Endothelial cell of umbilical vein (primary cell): ENCODE data around the gene MAPKAPK2. TPM values are rescaled to one million over a fixed set of nuclear protein-coding genes. Genes with fewer than 3 reads are reported as not detected.

Experiments
- BruUV-seq: library from RNA; stranded (reverse); fragments of 400-500 nt; replicated peaks from 2 replicates; lab custom pipeline; 2021; lab: Mats Ljungman, UMichigan
- CTCF ChIA-PET: fragments of 300-600, 350-600 bp; sonication (Branson Sonifier 250); formaldehyde crosslinking; loops from one replicate; lab custom pipeline; 2021; ENCODE audit warnings: antibody characterized with exemption, inconsistent platforms; lab: Charles Lee
- POLR2A ChIA-PET: fragments of 300-600, 350-600 bp; sonication (Branson Sonifier 250); formaldehyde crosslinking; loops from one replicate; lab custom pipeline; 2021; ENCODE audit warnings: antibody characterized with exemption, inconsistent platforms; lab: Charles Lee
- DNase-seq: peaks from one replicate; pipeline ENCODE4 v3.0.0-alpha.2; 2011; ENCODE audit warnings: low read depth, low spot score
- FAIRE-seq: peaks from 2 replicates; lab custom pipeline; 2011; peaks lifted over from hg19 to GRCh38; lab: Jason Lieb, UNC
- H2AFZ ChIP-seq: 2 replicates; pipeline ENCODE4 v1.6.0; 2012; ENCODE audit warnings: low read depth, low read length, control low read depth, inconsistent platforms
- H3K27ac ChIP-seq: 2 replicates; pipeline ENCODE4 v1.5.1; 2011; ENCODE audit warnings: low read depth, mild to moderate bottlenecking, control low read depth, low read length, moderate library complexity; ENCODE audit not compliant: insufficient read depth
- H3K27me3 ChIP-seq, 2 experiments: 2 replicates each; pipeline versions ENCODE4 v1.6.0 to v1.6.1; 2011; ENCODE audit warnings: low read length in 2 of 2, mixed read lengths in 1 of 2; ENCODE audit not compliant: control insufficient read depth in 2 of 2, insufficient read depth in 2 of 2
- H3K36me3 ChIP-seq, 2 experiments: 2 replicates in 1 of 2; 3 replicates in 1 of 2; pipeline ENCODE4 v1.5.1; 2011; ENCODE audit warnings: low read length in 2 of 2, mild to moderate bottlenecking in 1 of 2, moderate library complexity in 1 of 2; ENCODE audit not compliant: control insufficient read depth in 2 of 2, insufficient read depth in 2 of 2; ENCODE audit errors: extremely low read depth in 1 of 2
- H3K4me1 ChIP-seq: 3 replicates; pipeline ENCODE4 v1.5.1; 2011; ENCODE audit warnings: mild to moderate bottlenecking, low read length; ENCODE audit not compliant: control insufficient read depth, insufficient read depth; ENCODE audit errors: extremely low read depth
- H3K4me2 ChIP-seq: 2 replicates; pipeline ENCODE4 v1.6.1; 2011; ENCODE audit warnings: low read length, control low read depth, mixed read lengths; ENCODE audit not compliant: insufficient read depth
- H3K4me3 ChIP-seq, 3 experiments: fragments of 200-600 bp in 1 of 3; sonication (generic), shearing (Covaris generic) in 1 of 3; replicated peaks in 1 of 3; 2 replicates each; pipeline ENCODE4 v1.5.1; 2011 to 2016; ENCODE audit warnings: control low read depth in 3 of 3, low read length in 3 of 3, mild to moderate bottlenecking in 2 of 3, inconsistent platforms in 1 of 3, low read depth in 1 of 3, moderate library complexity in 1 of 3; ENCODE audit not compliant: insufficient read depth in 1 of 3
- H3K79me2 ChIP-seq: 2 replicates; pipeline ENCODE4 v1.6.0; 2012; ENCODE audit warnings: low read length, inconsistent platforms; ENCODE audit not compliant: control insufficient read depth, insufficient read depth
- H3K9ac ChIP-seq: replicated peaks from 2 replicates; pipeline ENCODE3; 2011; ENCODE audit warnings: low read length, control low read depth; ENCODE audit not compliant: insufficient read depth; ENCODE audit errors: extremely low read depth
- H3K9me1 ChIP-seq: replicated peaks from 3 replicates; pipeline ENCODE4 v1.6.0; 2011; ENCODE audit warnings: mild to moderate bottlenecking, low read length; ENCODE audit not compliant: control insufficient read depth, insufficient read depth; ENCODE audit errors: extremely low read depth
- H3K9me3 ChIP-seq: replicated peaks from 2 replicates; pipeline ENCODE4 v1.5.1; 2012; ENCODE audit warnings: low read length, inconsistent platforms; ENCODE audit not compliant: control insufficient read depth, insufficient read depth
- H4K20me1 ChIP-seq: replicated peaks from 2 replicates; pipeline ENCODE3; 2011; ENCODE audit warnings: mild to moderate bottlenecking, low read length; ENCODE audit not compliant: control insufficient read depth, insufficient read depth; ENCODE audit errors: extremely low read depth
- CTCF ChIP-seq, 2 donors: IDR thresholded peaks; 1 replicate in 1 of 2; 2 replicates in 1 of 2; pipeline ENCODE4 v1.5.1; 2011; ENCODE audit warnings: low read length in 2 of 2, mild to moderate bottlenecking in 2 of 2, moderate library complexity in 2 of 2, control low read depth in 1 of 2, inconsistent platforms in 1 of 2, low read depth in 1 of 2; ENCODE audit not compliant: insufficient read depth in 1 of 2; ENCODE audit errors: extremely low read depth in 1 of 2
- EZH2 ChIP-seq: IDR thresholded peaks from 2 replicates; pipeline ENCODE4 v1.6.1; 2012; ENCODE audit warnings: borderline replicate concordance, low read depth, mild to moderate bottlenecking, moderate library complexity, low read length, inconsistent platforms; ENCODE audit not compliant: severe bottlenecking
- FOS ChIP-seq: IDR thresholded peaks from 2 replicates; pipeline ENCODE4 v1.6.1; 2011; ENCODE audit warnings: mild to moderate bottlenecking, low read length, moderate library complexity, borderline replicate concordance; ENCODE audit not compliant: insufficient read depth
- GATA2 ChIP-seq: IDR thresholded peaks from 2 replicates; pipeline ENCODE4 v1.7.0; 2011; ENCODE audit warnings: low read depth, mild to moderate bottlenecking, moderate library complexity, mixed read lengths, low read length; ENCODE audit not compliant: insufficient read length, insufficient read depth
- JUN ChIP-seq: IDR thresholded peaks from 2 replicates; pipeline ENCODE4 v1.6.1; 2011; ENCODE audit warnings: borderline replicate concordance, low read depth; ENCODE audit not compliant: insufficient read length, insufficient read depth
- MAX ChIP-seq: IDR thresholded peaks from 2 replicates; pipeline ENCODE4 v1.6.1; 2011; ENCODE audit not compliant: insufficient read depth, insufficient read length
- MYC ChIP-seq: IDR thresholded peaks from one replicate; pipeline ENCODE4 v1.6.1; 2011; ENCODE audit warnings: mild to moderate bottlenecking, low read depth, low read length
- POLR2A ChIP-seq: IDR thresholded peaks from 2 replicates; pipeline ENCODE4 v1.6.1; 2012; ENCODE audit warnings: low read depth, mild to moderate bottlenecking, control low read depth, low read length
- POLR2AphosphoS5 ChIP-seq: IDR thresholded peaks from 2 replicates; pipeline ENCODE4 v1.6.1; 2012; ENCODE audit warnings: low read depth, mild to moderate bottlenecking, control low read depth, low read length, moderate library complexity; ENCODE audit not compliant: insufficient read depth
- dilution Hi-C: fragments of 300-500 bp; cut with MboI; formaldehyde crosslinking; loops from one replicate; pipeline ENCODE4 v1.15.0; 2019; ENCODE audit warnings: low sequenced_read_pairs; ENCODE audit not compliant: extremely low pct_ligation_motif_present
- intact Hi-C: fragments of 100-400 bp; cut with micrococcal nuclease; formaldehyde crosslinking; loops from one replicate; pipeline ENCODE4 v1.10.0; 2022
- polyA plus RNA-seq, 4 experiments: library from polyadenylated mRNA; depleted of rRNA in 3 of 4; stranded (reverse) in 3 of 4; unstranded in 1 of 4; fragments of >200 nt; gene quantifications; 2 replicates each; pipeline versions ENCODE4 v1.2.1 to v1.2.3, GENCODE V29; 2011 to 2012; ENCODE audit warnings: missing spikeins in 1 of 4
- total RNA-seq: library from RNA; stranded (reverse); gene quantifications from 2 replicates; pipeline ENCODE4 v1.2.3, GENCODE V29; 2021

MAPKAPK2 gene
- total and polyA plus RNA-seq, 2 donors (not counting 3 experiments of a cell fraction or from before 2014, with no cell fraction given) = 52.9 to 69.1 TPM

GRCh38 chr1:206696812-206697585, 12.3 kb downstream of the MAPKAPK2 start:
- TF ChIP-seq POLR2AphosphoS5 = no peak
- Histone ChIP-seq H3K9me3 (no peaks in the 10 kb centered on the region), H3K27ac (no peak overlapping the region), H3K4me3 (no peak overlapping the region), H3K4me2 (no peak overlapping the region), H3K27me3 (no peaks in the 10 kb centered on the region), H2AFZ (no peak overlapping the region), H3K9ac (no peak overlapping the region), H3K36me3 (peaks cover 0 to 3% of the 10 kb centered on the region in 2 experiments), H3K79me2 (peaks cover 78% of the 10 kb centered on the region), H3K4me1 (peaks cover 22% of the 10 kb centered on the region), H4K20me1 (no peaks in the 10 kb centered on the region), H3K9me1 (no peaks in the 10 kb centered on the region)
- no TSS peak for BruUV-seq
- POLR2A ChIA-PET = no interaction called here
- CTCF ChIA-PET = interaction anchor here (1.4 kb wide), 1 partner anchor 33 kb away, joined by 3 read pairs; no protein-coding TSS in a partner anchor
- intact Hi-C loops = no loop called here
- FAIRE-seq (no peak), DNase-seq (peak; percentile 31)
- dilution Hi-C loops = no loop called here

GRCh38 chr1:206698011-206698410, 13.3 kb downstream of the MAPKAPK2 start:
- no peaks in the 10 kb centered on the region for H4K20me1 ChIP-seq
- CTCF ChIA-PET = no interaction called here
- FAIRE-seq (no peak), DNase-seq (no peak)
- H3K79me2 ChIP-seq = peaks cover 79% of the 10 kb centered on the region
- no peak overlapping the region for H3K4me2 ChIP-seq
- TF ChIP-seq MYC = no peak
- TF ChIP-seq POLR2A = no peak
- TF ChIP-seq POLR2AphosphoS5 = no peak
- no peak for TF ChIP-seq CTCF (IDR thresholded peaks at IDR 0.05; ENCODE audit: extremely low read depth in 1 of 2, insufficient read depth in 1 of 2, low read depth in 1 of 2, low read length in 2 of 2)
- TF ChIP-seq MAX = no peak
- no peak for TF ChIP-seq JUN
- TF ChIP-seq FOS = no peak
- TF ChIP-seq EZH2 = no peak
- no peak for TF ChIP-seq GATA2
- POLR2A ChIA-PET = no interaction called here
- intact Hi-C loops (no loop called here), dilution Hi-C loops (no loop called here)
- no peaks in the 10 kb centered on the region for H3K9me1 ChIP-seq
- H3K4me3 ChIP-seq = no peak overlapping the region
- BruUV-seq = no TSS peak
- H2AFZ ChIP-seq = no peak overlapping the region
- no peaks in the 10 kb centered on the region for H3K27me3 ChIP-seq
- no peak overlapping the region for H3K9ac ChIP-seq
- H3K27ac ChIP-seq = no peak overlapping the region
- H3K4me1 ChIP-seq = peaks cover 12% of the 10 kb centered on the region
- peaks cover 0 to 3% of the 10 kb centered on the region in 2 experiments for H3K36me3 ChIP-seq
- no peaks in the 10 kb centered on the region for H3K9me3 ChIP-seq
